Suppressor macrophage treated with lipopolysaccharide for 4 hours (primary cell): ENCODE data around the gene FREY1.

Experiments
- DNase-seq: peaks from one replicate; pipeline ENCODE4 v3.0.0-alpha.2; 2020

The FREY1 gene

GRCh38 chr11:45890886-45891550 lies 16.1 kb downstream of the FREY1 start:
- DNase-seq, result no peak

GRCh38 chr11:45889966-45890365 lies 17.1 kb downstream of the FREY1 start:
- DNase-seq, result no peak

GRCh38 chr11:45889555-45889954 lies 17.5 kb downstream of the FREY1 start:
- no peak for DNase-seq

GRCh38 chr11:45887587-45887986 lies 19.5 kb downstream of the FREY1 start:
- no peak for DNase-seq

GRCh38 chr11:45886816-45887520 lies 20.1 kb downstream of the FREY1 start:
- no peak for DNase-seq

GRCh38 chr11:45885921-45886721 lies 20.9 kb downstream of the FREY1 start:
- DNase-seq, result no peak

GRCh38 chr11:45885274-45885920 lies 21.7 kb downstream of the FREY1 start, which contains the start of gene MAPK8IP1:
MAPK8IP1 (plus strand) TSS chr11:45885651; CDS start chr11:45885821, 170 bp downstream.
- peak; percentile 47 for DNase-seq

GRCh38 chr11:45884596-45885185 lies 22.4 kb downstream of the FREY1 start:
- DNase-seq, result no peak

- DNase-seq, result no peak
Measured at GRCh38 chr11:45881708-45882368, 25.2 kb downstream of the FREY1 start.

GRCh38 chr11:45880772-45881570 lies 26.1 kb downstream of the FREY1 start:
- no peak for DNase-seq

- no peak for DNase-seq
Measured at GRCh38 chr11:45879803-45880686, 27.0 kb downstream of the FREY1 start.

GRCh38 chr11:45877845-45878244 lies 29.2 kb downstream of the FREY1 start:
- DNase-seq, result no peak

- no peak for DNase-seq
Measured at GRCh38 chr11:45877221-45877620, 29.9 kb downstream of the FREY1 start.

- no peak for DNase-seq
Measured at GRCh38 chr11:45876401-45876800, 30.7 kb downstream of the FREY1 start.

GRCh38 chr11:45872651-45873356 lies 34.3 kb downstream of the FREY1 start:
- peak; percentile 60 for DNase-seq

GRCh38 chr11:45871638-45872037 lies 35.4 kb downstream of the FREY1 start:
- DNase-seq, result no peak

GRCh38 chr11:45870706-45871105 lies 36.4 kb downstream of the FREY1 start:
- no peak for DNase-seq

GRCh38 chr11:45869551-45869950 lies 37.5 kb downstream of the FREY1 start:
- DNase-seq, result no peak

GRCh38 chr11:45864041-45864440 lies 43.0 kb downstream of the FREY1 start:
- DNase-seq, result no peak
